Coronary artery (tissue), 2 donors: ENCODE results near the gene PNKP.

Experiments used
- DNase-seq: peaks from one replicate; pipeline ENCODE4 v3.0.0-alpha.2; 2017; ENCODE audit warnings: low spot score
- H3K27ac ChIP-seq, 2 donors: fragments of 200-600 bp; sonication (generic); one replicate each; pipeline ENCODE4 v1.5.1; 2016 to 2019
- H3K4me3 ChIP-seq: fragments of 200-600 bp; sonication (generic); 2 replicates; pipeline ENCODE4 v1.5.1; 2016; ENCODE audit warnings: mild to moderate bottlenecking, moderate library complexity
- TF ChIP-seq, protein P1 (sequence below): fragments of 200-600 bp; sonication (generic); IDR thresholded peaks from one replicate; pipeline ENCODE4 v1.5.1; 2019; ENCODE audit warnings: antibody characterized with exemption

Gene PNKP

DNA sequence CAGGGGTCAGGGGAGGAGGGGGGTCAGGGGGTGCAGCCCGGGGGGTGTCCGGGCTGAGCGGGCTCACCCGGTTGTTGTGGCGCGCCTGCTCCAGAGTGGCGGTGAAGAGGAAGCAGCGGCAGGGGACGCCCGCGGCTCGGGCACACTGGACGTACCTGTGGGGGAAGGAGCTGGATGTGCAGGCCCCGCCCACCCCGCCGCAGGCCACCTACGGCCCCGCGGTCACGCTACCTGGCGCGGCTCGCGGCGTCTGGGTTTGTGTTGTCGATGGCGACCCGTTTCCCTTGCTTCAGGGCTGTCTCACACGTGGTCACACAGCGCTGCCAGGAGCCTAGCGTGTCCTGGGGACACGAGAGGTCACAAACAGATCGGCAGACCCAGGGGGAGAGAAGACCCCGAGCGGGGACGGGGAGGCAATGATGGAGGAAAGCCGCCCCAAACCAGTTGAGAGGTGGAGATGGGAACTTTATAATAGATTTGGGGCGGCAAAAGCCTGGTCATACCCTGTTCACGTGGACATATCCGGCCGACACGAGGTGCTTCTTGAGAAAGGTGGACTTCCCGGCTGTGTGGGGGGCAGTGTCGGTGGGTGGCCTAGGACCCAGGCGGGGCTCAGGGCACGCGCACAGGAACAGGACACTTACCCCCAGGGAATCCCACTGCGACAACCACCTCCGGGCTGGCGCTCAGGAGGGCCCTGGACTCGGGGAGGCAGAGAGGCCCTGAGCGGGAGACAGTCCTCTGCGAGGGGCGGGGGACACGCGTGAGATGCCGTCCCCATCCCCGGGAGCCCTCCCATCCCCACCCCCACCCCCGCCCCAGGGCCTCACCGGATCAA is 5.6 kb downstream of the PNKP start:
- H3K4me3 ChIP-seq = no peak overlapping the region
- TF ChIP-seq, protein P1, sequence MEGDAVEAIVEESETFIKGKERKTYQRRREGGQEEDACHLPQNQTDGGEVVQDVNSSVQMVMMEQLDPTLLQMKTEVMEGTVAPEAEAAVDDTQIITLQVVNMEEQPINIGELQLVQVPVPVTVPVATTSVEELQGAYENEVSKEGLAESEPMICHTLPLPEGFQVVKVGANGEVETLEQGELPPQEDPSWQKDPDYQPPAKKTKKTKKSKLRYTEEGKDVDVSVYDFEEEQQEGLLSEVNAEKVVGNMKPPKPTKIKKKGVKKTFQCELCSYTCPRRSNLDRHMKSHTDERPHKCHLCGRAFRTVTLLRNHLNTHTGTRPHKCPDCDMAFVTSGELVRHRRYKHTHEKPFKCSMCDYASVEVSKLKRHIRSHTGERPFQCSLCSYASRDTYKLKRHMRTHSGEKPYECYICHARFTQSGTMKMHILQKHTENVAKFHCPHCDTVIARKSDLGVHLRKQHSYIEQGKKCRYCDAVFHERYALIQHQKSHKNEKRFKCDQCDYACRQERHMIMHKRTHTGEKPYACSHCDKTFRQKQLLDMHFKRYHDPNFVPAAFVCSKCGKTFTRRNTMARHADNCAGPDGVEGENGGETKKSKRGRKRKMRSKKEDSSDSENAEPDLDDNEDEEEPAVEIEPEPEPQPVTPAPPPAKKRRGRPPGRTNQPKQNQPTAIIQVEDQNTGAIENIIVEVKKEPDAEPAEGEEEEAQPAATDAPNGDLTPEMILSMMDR = no peak
- H3K27ac ChIP-seq = peak overlapping the region in 1 of 2 donors; percentile 74
- DNase-seq = no peak

DNA sequence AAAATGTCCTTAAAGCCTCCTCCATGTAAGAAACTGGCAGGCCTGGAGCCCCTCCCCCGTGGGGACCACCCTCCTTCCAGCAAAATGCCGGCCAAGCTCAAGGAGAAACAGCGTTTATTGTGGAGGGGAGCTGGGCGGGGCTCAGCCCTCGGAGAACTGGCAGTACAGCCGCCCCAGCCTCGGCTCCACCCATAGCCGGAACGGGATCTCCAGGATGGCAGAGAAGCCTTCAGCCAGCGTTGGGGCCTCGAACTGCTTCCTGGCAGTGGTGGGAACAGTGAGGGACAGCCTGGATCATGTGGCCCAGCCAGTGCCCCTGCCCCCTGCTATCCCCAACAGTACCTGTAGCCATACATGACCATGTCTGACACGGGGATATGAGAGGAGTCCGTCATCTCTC is 6.3 kb downstream of the PNKP start:
- peak overlapping the region in 1 of 2 donors; percentile 74 for H3K27ac ChIP-seq
- no peak overlapping the region for H3K4me3 ChIP-seq
- no peak for DNase-seq
- TF ChIP-seq, protein P1 = no peak

DNA sequence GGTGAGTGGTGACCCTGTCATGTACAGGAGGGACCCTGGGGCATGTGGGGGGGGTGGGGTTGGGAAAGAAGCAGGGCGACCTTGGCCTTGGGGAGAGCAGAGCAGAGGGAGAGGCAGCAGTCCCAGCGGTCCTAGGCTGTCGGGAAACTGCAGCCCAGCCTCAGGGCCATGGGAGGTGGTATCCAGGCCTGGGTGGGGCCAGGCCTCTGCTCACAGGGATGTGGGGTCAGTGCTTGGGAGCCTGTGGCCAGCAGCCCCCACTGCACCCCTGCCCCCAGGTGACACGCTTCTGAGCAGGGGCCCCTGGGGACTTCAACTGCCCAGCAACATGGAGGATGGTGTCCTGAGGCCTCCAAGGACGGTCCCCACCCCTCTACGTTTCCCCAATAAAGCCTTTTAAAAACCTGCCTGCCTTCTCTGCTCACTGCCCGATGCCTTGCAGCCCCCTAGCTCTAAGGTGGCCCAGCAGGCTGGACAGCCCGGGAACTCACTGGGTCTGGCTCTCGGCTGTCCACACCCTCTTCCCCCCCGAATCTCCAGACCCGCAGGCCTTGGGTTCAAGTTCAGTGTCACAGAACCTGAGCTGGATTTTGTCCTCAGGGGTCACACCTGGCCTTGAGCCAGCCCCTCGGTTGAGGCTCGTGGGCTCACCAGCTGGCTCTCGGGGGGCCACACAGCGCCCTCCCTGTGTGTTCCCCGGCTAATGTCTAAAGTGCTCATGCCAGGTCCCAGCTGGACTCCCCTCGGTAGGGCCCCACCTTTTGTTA is 6.9 kb downstream of the PNKP start:
- H3K4me3 ChIP-seq = no peak overlapping the region
- TF ChIP-seq, protein P1 = no peak
- H3K27ac ChIP-seq = peak overlapping the region in 1 of 2 donors; percentile 74
- no peak for DNase-seq

DNA sequence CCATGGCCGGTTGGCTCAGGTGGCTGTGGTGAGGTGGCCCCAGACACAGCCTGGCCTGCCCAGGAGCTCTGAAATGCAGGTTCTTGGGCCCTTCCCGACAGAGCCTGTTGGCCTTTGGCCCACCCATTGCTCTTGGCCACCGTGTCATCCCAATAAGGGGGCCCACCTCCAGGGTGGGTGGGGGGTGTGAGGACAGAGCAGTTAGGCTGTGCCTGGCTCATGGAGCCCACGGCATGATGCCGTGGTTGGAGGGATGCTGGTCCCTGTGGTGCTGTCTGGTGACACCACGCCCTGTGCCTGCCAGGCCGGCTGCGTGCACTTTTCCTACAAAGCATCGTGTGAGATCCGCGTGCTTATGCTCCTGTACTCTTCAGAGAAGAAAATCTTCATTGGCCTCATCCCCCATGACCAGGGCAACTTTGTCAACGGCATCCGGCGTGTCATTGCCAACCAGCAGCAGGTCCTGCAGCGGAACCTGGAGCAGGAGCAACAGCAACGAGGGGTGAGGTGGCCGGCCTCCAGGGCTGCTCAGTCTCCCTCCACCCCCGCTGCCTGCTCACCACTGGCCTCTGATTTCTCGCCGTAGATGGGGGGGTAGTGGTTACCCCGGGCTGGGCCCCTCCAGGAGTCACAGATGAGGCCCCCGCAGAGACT is 7.6 kb downstream of the PNKP start:
- peak overlapping the region in 1 of 2 donors; percentile 28 for H3K27ac ChIP-seq
- TF ChIP-seq, protein P1 = no peak
- no peak for DNase-seq
- H3K4me3 ChIP-seq = no peak overlapping the region

DNA sequence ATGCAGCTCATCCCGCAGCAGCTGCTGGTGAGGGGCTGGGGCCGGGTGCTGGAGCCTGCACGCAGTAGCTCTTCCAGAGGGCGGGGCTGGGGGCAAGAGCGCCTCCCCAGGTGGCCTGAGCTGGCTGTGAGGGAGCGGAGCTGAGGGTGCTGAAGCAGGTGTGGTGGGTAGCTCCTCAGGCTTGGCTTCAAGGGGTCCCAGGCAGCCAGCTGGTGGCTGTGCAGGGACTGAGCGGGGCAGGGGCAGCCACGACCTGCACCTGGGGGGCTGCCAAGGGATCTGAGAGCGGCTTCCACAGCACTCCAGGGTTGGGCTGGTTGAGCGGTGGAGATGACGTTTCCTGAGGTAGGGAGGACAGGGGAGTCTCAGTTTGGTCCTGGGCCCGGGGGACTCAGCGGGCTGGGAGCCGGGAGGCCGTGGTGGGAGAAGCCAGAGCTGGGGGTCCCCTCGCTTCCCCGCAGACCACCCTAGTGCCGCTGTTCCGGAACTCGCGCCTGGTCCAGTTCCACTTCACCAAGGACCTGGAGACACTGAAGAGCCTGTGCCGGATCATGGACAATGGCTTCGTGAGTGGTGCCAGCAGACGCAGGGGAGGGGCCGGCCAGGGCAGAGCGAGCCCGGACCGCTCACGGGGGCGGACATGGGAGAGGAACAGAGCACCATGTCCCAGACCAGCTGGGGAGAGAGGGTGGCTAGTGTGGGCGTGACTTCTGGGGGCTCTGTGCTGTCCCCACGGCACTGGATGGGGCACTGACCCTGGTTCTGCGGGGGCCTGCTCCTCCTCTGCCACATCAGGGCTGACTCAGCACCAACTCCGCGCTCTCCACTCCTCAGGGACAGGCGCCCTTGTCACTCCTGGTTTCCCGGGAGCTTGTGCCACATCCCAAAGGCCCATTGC is 9.0 kb downstream of the PNKP start:
- no peak for DNase-seq

DNA sequence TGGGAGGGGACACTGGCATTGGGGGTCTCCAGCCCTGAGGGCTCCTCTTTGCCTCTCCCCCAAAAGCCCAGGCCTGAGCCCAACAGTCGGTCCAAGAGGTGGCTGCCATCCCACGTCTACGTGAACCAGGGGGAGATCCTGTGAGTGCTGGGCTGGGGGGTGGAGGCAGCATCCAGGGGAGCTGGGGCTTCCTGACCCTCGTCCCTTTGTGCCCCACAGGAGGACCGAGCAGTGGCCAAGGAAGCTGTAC is 9.6 kb downstream of the PNKP start:
- Histone ChIP-seq H3K4me3 (no peak overlapping the region), H3K27ac (peak overlapping the region in 1 of 2 donors; percentile 15)
- TF ChIP-seq, protein P1 = no peak
- DNase-seq = no peak

More for the DNA sequence above, 9.0 kb downstream of the PNKP start:
- TF ChIP-seq, protein P1 = no peak
- peak overlapping the region in 1 of 2 donors; percentile 15 for H3K27ac ChIP-seq
- no peak overlapping the region for H3K4me3 ChIP-seq
